GM12878 (cell line): ENCODE measurements around the gene PTPDC1. TPM values are rescaled to one million over a fixed set of nuclear protein-coding genes. Genes with fewer than 3 reads are reported as not detected.

Source experiments
- ATAC-seq: fragments of 200-7000 bp; cut with Tn5 transposase; 3 replicates; pipeline ENCODE4 v1.9.1; 2020; ENCODE audit warnings: mild to moderate bottlenecking, moderate library complexity
- BruUV-seq: library from RNA; stranded (reverse); fragments of 400-500 nt; replicated peaks from 2 replicates; lab custom pipeline; 2021; lab: Mats Ljungman, UMichigan
- CTCF ChIA-PET: fragments of 300-600 bp; sonication (Branson Sonifier 250); formaldehyde crosslinking; extraction: SDS; loops from one replicate; lab custom pipeline; 2021; ENCODE audit warnings: inconsistent platforms; lab: Yijun Ruan, JAX
- POLR2A ChIA-PET: fragments of 350-600 bp; formaldehyde crosslinking; extraction: SDS; loops from one replicate; lab custom pipeline; 2021; ENCODE audit warnings: inconsistent platforms; lab: Charles Lee
- RAD21 ChIA-PET: fragments of 300-600 bp; sonication (Branson Sonifier 250); formaldehyde crosslinking; loops from one replicate; lab custom pipeline; 2023; ENCODE audit warnings: antibody characterized with exemption; ENCODE audit not compliant: unreplicated experiment; lab: Charles Lee
- SMC1A ChIA-PET: fragments of 300-600 bp; sonication (Branson Sonifier 250); formaldehyde crosslinking; loops from one replicate; lab custom pipeline; 2023; ENCODE audit not compliant: unreplicated experiment, uncharacterized antibody; lab: Charles Lee
- DNase-seq: peaks from one replicate; pipeline ENCODE4 v3.0.0-alpha.2; 2011; ENCODE audit warnings: low read depth, low spot score
- FAIRE-seq: peaks from 3 replicates; lab custom pipeline; 2011; peaks lifted over from hg19 to GRCh38; lab: Jason Lieb, UNC
- H2AFZ ChIP-seq: 2 replicates; pipeline ENCODE4 v1.6.0; 2011; ENCODE audit warnings: low read depth, low read length, control low read depth; ENCODE audit not compliant: control insufficient read depth
- H3K27ac ChIP-seq: 2 replicates; pipeline ENCODE4 v1.5.1; 2011; ENCODE audit warnings: control low read depth; ENCODE audit not compliant: control insufficient read depth, insufficient read depth
- H3K27me3 ChIP-seq, 2 experiments: replicated peaks in 1 of 2; 2 replicates each; pipeline versions ENCODE4 v1.6.0 to v1.6.1; 2011; ENCODE audit warnings: low read length in 1 of 2; ENCODE audit not compliant: control insufficient read depth in 2 of 2, insufficient read depth in 2 of 2
- H3K36me3 ChIP-seq, 2 experiments: 2 replicates each; pipeline ENCODE4 v1.5.1; 2011; ENCODE audit warnings: low read length in 1 of 2; ENCODE audit not compliant: control insufficient read depth in 2 of 2, insufficient read depth in 2 of 2
- H3K4me1 ChIP-seq: 2 replicates; pipeline ENCODE4 v1.6.1; 2011; ENCODE audit warnings: mild to moderate bottlenecking, low read length, moderate library complexity, mixed read lengths; ENCODE audit not compliant: control insufficient read depth, insufficient read depth
- H3K4me2 ChIP-seq: 2 replicates; pipeline ENCODE4 v1.6.0; 2011; ENCODE audit warnings: control low read depth; ENCODE audit not compliant: control insufficient read depth, insufficient read depth
- H3K4me3 ChIP-seq: fragments of 200-600 bp; sonication (generic); 2 replicates; pipeline ENCODE4 v1.5.1; 2016
- H3K79me2 ChIP-seq: 2 replicates; pipeline ENCODE4 v1.6.0; 2011; ENCODE audit warnings: low read length; ENCODE audit not compliant: control insufficient read depth, insufficient read depth
- H3K9ac ChIP-seq: 2 replicates; pipeline ENCODE4 v1.8.0; 2011; ENCODE audit warnings: low read length, control low read depth, mixed read lengths; ENCODE audit not compliant: control insufficient read depth, insufficient read depth
- H3K9me3 ChIP-seq: replicated peaks from 3 replicates; pipeline ENCODE4 v1.5.1; 2011; ENCODE audit warnings: mild to moderate bottlenecking, low read length; ENCODE audit not compliant: control insufficient read depth, insufficient read depth
- H4K20me1 ChIP-seq: 2 replicates; pipeline ENCODE4 v1.6.0; 2011; ENCODE audit not compliant: control insufficient read depth, insufficient read depth
- CBX3 ChIP-seq: fragments of 200-600 bp; sonication (generic); IDR thresholded peaks from 2 replicates; pipeline ENCODE4 v1.6.1; 2016; ENCODE audit warnings: low read depth, borderline replicate concordance
- EP300 ChIP-seq, 2 experiments: fragments of 150-350 bp in 1 of 2; IDR thresholded peaks; 2 replicates each; pipeline ENCODE4 v1.6.1; 2011 to 2012; ENCODE audit warnings: low read depth in 2 of 2, low read length in 2 of 2, borderline replicate concordance in 1 of 2, improper control_type of control experiment in 1 of 2, inconsistent platforms in 1 of 2; ENCODE audit not compliant: control insufficient read depth in 1 of 2
- PML ChIP-seq: IDR thresholded peaks from 2 replicates; pipeline ENCODE4 v1.6.1; 2012; ENCODE audit warnings: low read length, inconsistent platforms
- RCOR1 ChIP-seq: conservative IDR thresholded peaks from 2 replicates; pipeline ENCODE4 v1.6.1; 2012; ENCODE audit warnings: low read depth, low read length, improper control_type of control experiment
- SUZ12 ChIP-seq: fragments of 200-600 bp; sonication (generic); IDR thresholded peaks from one replicate; pipeline ENCODE4 v1.6.1; 2018; ENCODE audit warnings: antibody characterized with exemption, mild to moderate bottlenecking; ENCODE audit not compliant: unreplicated experiment
- TCF3 ChIP-seq: IDR thresholded peaks from 2 replicates; pipeline ENCODE4 v1.6.1; 2012; ENCODE audit warnings: low read depth, mild to moderate bottlenecking, low read length, borderline replicate concordance; ENCODE audit not compliant: insufficient read depth
- WGBS: methylation state at CpG from one replicate; pipeline ENCODE4 v1.1.6; 2016; ENCODE audit warnings: low lambda C conversion rate; ENCODE audit not compliant: insufficient replicate concordance, insufficient coverage; ENCODE audit errors: missing lambda C conversion rate; 5-methylcytosine and 5-hydroxymethylcytosine counted together
- in situ Hi-C: fragments of 300-500 bp; cut with MboI; formaldehyde crosslinking; loops from 9 replicates; pipeline ENCODE4 v1.14.3; 2018; ENCODE audit warnings: mixed read lengths
- intact Hi-C: fragments of 100-400 bp; cut with micrococcal nuclease; formaldehyde crosslinking; loops from one replicate; pipeline ENCODE4 v1.14.2; 2022; ENCODE audit not compliant: unreplicated experiment
- polyA plus RNA-seq, 11 experiments: library from polyadenylated mRNA; depleted of rRNA in 4 of 11; unstranded in 6 of 11; stranded (reverse) in 5 of 11; fragments of >200 nt; fragmentation: Nextera tagmentation in 4 of 11; fragmentation: Illumina TruSeq in 1 of 11; extraction: Ambion mirVana in 4 of 11; extraction: Trizol in 1 of 11; gene quantifications; 1 replicate in 1 of 11; 2 replicates in 10 of 11; pipeline versions ENCODE4 v1.2.1 to v1.2.3, GENCODE V29; 2011 to 2016; ENCODE audit warnings: inconsistent platforms in 2 of 11, missing spikeins in 2 of 11, low read depth in 1 of 11
- total RNA-seq, 4 experiments: library from RNA; depleted of rRNA in 3 of 4; stranded (reverse); fragments of >200 nt in 3 of 4; fragmentation: Illumina TruSeq in 1 of 4; extraction: Trizol in 1 of 4; gene quantifications; 2 replicates each; pipeline versions ENCODE4 v1.2.1 to v1.2.3, GENCODE V29; 2013 to 2021
- TF ChIP-seq, protein P1 (sequence below): fragments of 450-650 bp; IDR thresholded peaks from 2 replicates; pipeline ENCODE4 v1.6.1; 2018; ENCODE audit warnings: mild to moderate bottlenecking, low read depth, moderate library complexity; ENCODE audit not compliant: partially characterized antibody
- TF ChIP-seq, protein P2 (sequence below): fragments of 450-650 bp; IDR thresholded peaks from 2 replicates; pipeline ENCODE4 v1.6.1; 2017; ENCODE audit warnings: mild to moderate bottlenecking, low read depth, inconsistent platforms; ENCODE audit not compliant: poor library complexity, severe bottlenecking

Gene PTPDC1
- total and polyA plus RNA-seq, 10 of the 15 experiments (the other 5 are each of a cell fraction or from before 2014, with no cell fraction given), result 1.2 to 4.5 (median 2.9) TPM

DNA sequence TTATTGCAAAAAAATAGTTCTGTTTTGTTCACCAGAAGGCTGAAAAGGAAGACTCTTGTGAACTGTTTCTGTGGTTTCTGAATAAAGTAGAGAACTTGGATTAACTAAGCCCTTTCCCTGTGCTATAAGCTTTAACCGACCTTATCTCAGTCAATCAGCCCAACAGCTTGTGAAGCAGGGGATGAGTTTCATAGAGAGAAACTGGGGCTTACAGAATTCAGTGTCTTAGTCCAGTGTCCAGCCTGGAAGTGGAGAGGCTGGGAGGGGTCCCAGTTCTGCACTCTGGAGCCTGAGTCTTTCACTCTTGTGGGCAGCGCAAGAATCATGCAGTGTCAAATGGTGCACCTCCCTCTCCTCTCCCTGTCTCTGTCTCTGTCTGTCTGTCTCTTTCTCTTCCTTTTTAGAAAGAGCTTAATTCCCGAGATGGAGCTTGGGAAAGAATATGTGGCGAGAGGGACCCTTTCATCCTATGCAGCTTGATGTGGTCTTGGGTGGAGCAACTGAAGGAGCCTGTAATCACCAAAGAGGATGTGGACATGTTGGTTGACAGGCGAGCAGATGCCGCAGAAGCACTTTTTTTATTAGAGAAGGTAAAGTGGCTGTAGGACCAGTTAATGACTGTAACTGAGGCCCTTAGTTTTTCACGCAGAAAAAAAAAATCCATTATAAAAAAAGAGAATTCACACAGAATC lies 17.0 kb downstream of the PTPDC1 start:
- H4K20me1 ChIP-seq, result no peaks in the 10 kb centered on the region
- no peaks in the 10 kb centered on the region for H3K4me1 ChIP-seq
- H3K9me3 ChIP-seq, result no peaks in the 10 kb centered on the region
- 92% methylated on average over 7 of the region's 7 CpGs for WGBS
- BruUV-seq, result no TSS peak
- H3K4me3 ChIP-seq, result no peak overlapping the region
- no peak overlapping the region for H2AFZ ChIP-seq
- intact Hi-C loops, result no loop called here
- H3K27ac ChIP-seq, result no peak overlapping the region
- H3K9ac ChIP-seq, result no peak overlapping the region
- DNase-seq (no peak), ATAC-seq (no peak), FAIRE-seq (no peak)
- no peaks in the 10 kb centered on the region for H3K79me2 ChIP-seq
- no peaks in the 10 kb centered on the region for H3K36me3 ChIP-seq
- H3K4me2 ChIP-seq, result no peak overlapping the region
- no peaks in the 10 kb centered on the region for H3K27me3 ChIP-seq
- ChIA-PET CTCF (interaction anchor here (1.5 kb wide), 1 partner anchor 112 kb away, joined by 7 read pairs; no protein-coding TSS in a partner anchor), POLR2A (no interaction called here), SMC1A (no interaction called here), RAD21 (interaction anchor here (1.4 kb wide), 1 partner anchor 112 kb away, joined by 5 read pairs; no protein-coding TSS in a partner anchor)
- TF ChIP-seq, protein P1, sequence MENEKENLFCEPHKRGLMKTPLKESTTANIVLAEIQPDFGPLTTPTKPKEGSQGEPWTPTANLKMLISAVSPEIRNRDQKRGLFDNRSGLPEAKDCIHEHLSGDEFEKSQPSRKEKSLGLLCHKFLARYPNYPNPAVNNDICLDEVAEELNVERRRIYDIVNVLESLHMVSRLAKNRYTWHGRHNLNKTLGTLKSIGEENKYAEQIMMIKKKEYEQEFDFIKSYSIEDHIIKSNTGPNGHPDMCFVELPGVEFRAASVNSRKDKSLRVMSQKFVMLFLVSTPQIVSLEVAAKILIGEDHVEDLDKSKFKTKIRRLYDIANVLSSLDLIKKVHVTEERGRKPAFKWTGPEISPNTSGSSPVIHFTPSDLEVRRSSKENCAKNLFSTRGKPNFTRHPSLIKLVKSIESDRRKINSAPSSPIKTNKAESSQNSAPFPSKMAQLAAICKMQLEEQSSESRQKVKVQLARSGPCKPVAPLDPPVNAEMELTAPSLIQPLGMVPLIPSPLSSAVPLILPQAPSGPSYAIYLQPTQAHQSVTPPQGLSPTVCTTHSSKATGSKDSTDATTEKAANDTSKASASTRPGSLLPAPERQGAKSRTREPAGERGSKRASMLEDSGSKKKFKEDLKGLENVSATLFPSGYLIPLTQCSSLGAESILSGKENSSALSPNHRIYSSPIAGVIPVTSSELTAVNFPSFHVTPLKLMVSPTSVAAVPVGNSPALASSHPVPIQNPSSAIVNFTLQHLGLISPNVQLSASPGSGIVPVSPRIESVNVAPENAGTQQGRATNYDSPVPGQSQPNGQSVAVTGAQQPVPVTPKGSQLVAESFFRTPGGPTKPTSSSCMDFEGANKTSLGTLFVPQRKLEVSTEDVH, result no peak
- TF ChIP-seq PML, result no peak
- no peak for TF ChIP-seq RCOR1
- in situ Hi-C loops, result no loop called here

DNA sequence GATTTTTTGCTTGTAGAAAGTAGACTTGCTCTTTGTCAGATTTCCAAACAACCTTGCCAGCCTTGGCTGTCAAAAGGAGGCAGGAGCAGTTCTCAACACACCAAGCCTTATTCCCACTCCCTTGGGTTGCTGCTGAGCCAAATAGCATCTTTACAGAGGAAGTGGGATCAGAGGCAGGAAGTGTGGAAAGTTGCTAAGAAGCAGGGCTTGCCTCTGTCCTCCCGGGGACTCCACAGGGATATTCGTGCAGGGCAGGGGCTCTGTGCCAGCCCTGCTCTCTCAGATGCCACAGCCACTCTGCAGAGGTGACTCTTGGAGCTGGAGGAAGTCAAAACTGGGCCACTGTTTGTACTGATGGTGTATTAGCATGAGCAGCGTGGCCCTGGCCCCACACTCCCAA lies 24.3 kb downstream of the PTPDC1 start:
- Histone ChIP-seq H3K27ac (no peak overlapping the region), H3K27me3 (no peaks in the 10 kb centered on the region), H3K4me3 (no peak overlapping the region), H3K9me3 (no peaks in the 10 kb centered on the region), H3K9ac (no peak overlapping the region), H3K4me2 (no peak overlapping the region), H3K79me2 (no peaks in the 10 kb centered on the region), H3K4me1 (no peaks in the 10 kb centered on the region), H2AFZ (no peak overlapping the region), H3K36me3 (no peaks in the 10 kb centered on the region), H4K20me1 (no peaks in the 10 kb centered on the region)
- FAIRE-seq (no peak), ATAC-seq (no peak), DNase-seq (no peak)
- CTCF ChIA-PET, result no interaction called here
- in situ Hi-C loops (no loop called here), intact Hi-C loops (no loop called here)
- POLR2A ChIA-PET, result no interaction called here
- no TSS peak for BruUV-seq
- TF ChIP-seq SUZ12 (no peak), TCF3 (no peak), CBX3 (no peak), EP300 (IDR thresholded peaks at IDR 0.05; ENCODE audit: borderline replicate concordance in 1 of 2, control insufficient read depth in 1 of 2, low read depth in 2 of 2, low read length in 2 of 2) (no peak)
- TF ChIP-seq, protein P2, sequence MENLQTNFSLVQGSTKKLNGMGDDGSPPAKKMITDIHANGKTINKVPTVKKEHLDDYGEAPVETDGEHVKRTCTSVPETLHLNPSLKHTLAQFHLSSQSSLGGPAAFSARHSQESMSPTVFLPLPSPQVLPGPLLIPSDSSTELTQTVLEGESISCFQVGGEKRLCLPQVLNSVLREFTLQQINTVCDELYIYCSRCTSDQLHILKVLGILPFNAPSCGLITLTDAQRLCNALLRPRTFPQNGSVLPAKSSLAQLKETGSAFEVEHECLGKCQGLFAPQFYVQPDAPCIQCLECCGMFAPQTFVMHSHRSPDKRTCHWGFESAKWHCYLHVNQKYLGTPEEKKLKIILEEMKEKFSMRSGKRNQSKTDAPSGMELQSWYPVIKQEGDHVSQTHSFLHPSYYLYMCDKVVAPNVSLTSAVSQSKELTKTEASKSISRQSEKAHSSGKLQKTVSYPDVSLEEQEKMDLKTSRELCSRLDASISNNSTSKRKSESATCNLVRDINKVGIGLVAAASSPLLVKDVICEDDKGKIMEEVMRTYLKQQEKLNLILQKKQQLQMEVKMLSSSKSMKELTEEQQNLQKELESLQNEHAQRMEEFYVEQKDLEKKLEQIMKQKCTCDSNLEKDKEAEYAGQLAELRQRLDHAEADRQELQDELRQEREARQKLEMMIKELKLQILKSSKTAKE, result no peak
- RAD21 ChIA-PET, result no interaction called here
- WGBS, result 50% methylated on average over 3 of the region's 3 CpGs
- SMC1A ChIA-PET, result no interaction called here
